Hepatocyte (in vitro differentiated cells): ENCODE measurements around the gene SLC37A1. TPM values are rescaled to one million over a fixed set of nuclear protein-coding genes. Genes with fewer than 3 reads are reported as not detected.
A peak's percentile ranks its signal among the peaks of the same experiment; 100 is the strongest.
"Not testable (repeated sequence)": the region's sequence is repeated elsewhere in the genome, so short reads cannot be mapped to it uniquely, and the experiment has no call there.

Experiments
- DNase-seq: peaks from one replicate; pipeline ENCODE4 v3.0.0-alpha.2; 2016; ENCODE audit warnings: low spot score
- H2AFZ ChIP-seq: fragments of 200-600 bp; sonication (generic); 2 replicates; pipeline ENCODE4 v1.6.0; 2016; ENCODE audit warnings: antibody characterized with exemption, mild to moderate bottlenecking
- H3K27ac ChIP-seq: fragments of 200-600 bp; sonication (generic); 2 replicates; pipeline ENCODE4 v1.5.1; 2016; ENCODE audit warnings: mild to moderate bottlenecking
- H3K27me3 ChIP-seq: fragments of 200-600 bp; sonication (generic); 2 replicates; pipeline ENCODE4 v1.6.1; 2016
- H3K36me3 ChIP-seq: fragments of 200-600 bp; sonication (generic); replicated peaks from 2 replicates; pipeline ENCODE4 v1.5.1; 2016; ENCODE audit warnings: low read depth; ENCODE audit not compliant: insufficient read depth
- H3K4me1 ChIP-seq: fragments of 200-600 bp; sonication (generic); 2 replicates; pipeline ENCODE4 v1.5.1; 2016; ENCODE audit warnings: mild to moderate bottlenecking, moderate library complexity; ENCODE audit not compliant: insufficient read depth
- H3K4me2 ChIP-seq: fragments of 200-600 bp; sonication (generic); 2 replicates; pipeline ENCODE4 v1.6.0; 2016
- H3K4me3 ChIP-seq: fragments of 200-600 bp; sonication (generic); 2 replicates; pipeline ENCODE4 v1.5.1; 2016; ENCODE audit warnings: mild to moderate bottlenecking
- H3K79me2 ChIP-seq: fragments of 200-600 bp; sonication (generic); 2 replicates; pipeline ENCODE4 v1.6.0; 2017; ENCODE audit warnings: mild to moderate bottlenecking
- H3K9me2 ChIP-seq: fragments of 200-600 bp; sonication (generic); replicated peaks from 2 replicates; pipeline ENCODE4 v1.6.0; 2017; ENCODE audit warnings: mild to moderate bottlenecking; ENCODE audit not compliant: insufficient read depth
- H3K9me3 ChIP-seq: fragments of 200-600 bp; sonication (generic); 2 replicates; pipeline ENCODE4 v1.5.1; 2016; ENCODE audit warnings: low read depth, mild to moderate bottlenecking
- H4K20me1 ChIP-seq: fragments of 200-600 bp; sonication (generic); 2 replicates; pipeline ENCODE4 v1.6.0; 2016; ENCODE audit warnings: mild to moderate bottlenecking; ENCODE audit not compliant: insufficient read depth, poor library complexity, severe bottlenecking
- EZH2 ChIP-seq: fragments of 200-600 bp; sonication (generic); IDR thresholded peaks from 2 replicates; pipeline ENCODE4 v1.6.1; 2016; ENCODE audit warnings: antibody characterized with exemption, mild to moderate bottlenecking, borderline replicate concordance
- EZH2phosphoT487 ChIP-seq: fragments of 200-600 bp; sonication (generic); IDR thresholded peaks from one replicate; pipeline ENCODE4 v1.6.1; 2018; ENCODE audit warnings: antibody characterized with exemption, mild to moderate bottlenecking, low read depth, moderate library complexity; ENCODE audit not compliant: unreplicated experiment, severe bottlenecking
- WGBS: methylation state at CpG from one replicate; pipeline ENCODE4 v1.1.6; 2016; ENCODE audit warnings: low lambda C conversion rate; ENCODE audit errors: missing lambda C conversion rate; 5-methylcytosine and 5-hydroxymethylcytosine counted together
- polyA plus RNA-seq: library from polyadenylated mRNA; unstranded; fragments of >200 nt; fragmentation: Nextera tagmentation; extraction: Ambion mirVana; gene quantifications from 2 replicates; pipeline ENCODE4 v1.2.1, GENCODE V29; 2016
- total RNA-seq: library from RNA; depleted of rRNA; stranded (reverse); fragments of >200 nt; gene quantifications from 2 replicates; pipeline ENCODE4 v1.2.3, GENCODE V29; 2014
- TF ChIP-seq, protein P1 (sequence below): fragments of 200-600 bp; sonication (generic); IDR thresholded peaks from 2 replicates; pipeline ENCODE4 v1.5.1; 2016; ENCODE audit warnings: antibody characterized with exemption, mild to moderate bottlenecking; ENCODE audit not compliant: poor library complexity

SLC37A1 gene
- total and polyA plus RNA-seq, 2 experiments from 2014 or later, result 17.9 to 18.5 TPM

DNA sequence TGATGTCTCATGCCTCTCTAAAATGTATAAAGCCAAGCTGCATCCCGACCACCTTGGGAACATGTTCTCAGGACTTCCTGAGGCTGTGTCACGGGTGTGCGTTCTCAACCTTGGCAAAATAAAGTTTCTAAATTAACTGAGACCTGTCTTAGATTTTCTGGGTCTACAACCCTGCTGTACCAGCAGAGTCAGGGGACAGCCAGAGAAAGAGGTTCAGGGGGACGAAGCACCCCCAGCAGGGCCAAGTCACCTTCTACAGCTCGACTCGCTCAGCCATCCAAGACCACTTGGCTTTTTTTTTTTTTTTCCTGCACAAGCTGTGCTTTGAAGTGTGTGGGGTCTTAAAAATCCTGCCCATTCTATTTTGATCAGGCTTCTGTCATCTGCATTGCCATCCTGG is 111.3 kb downstream of the SLC37A1 start:
- DNase-seq, result no peak
- Histone ChIP-seq H3K4me3 (no peak overlapping the region), H3K9me3 (no peaks in the 10 kb centered on the region), H3K27ac (no peak overlapping the region), H3K9me2 (no peaks in the 10 kb centered on the region), H3K4me2 (peak overlapping the region; percentile 55), H3K4me1 (peaks cover 6% of the 10 kb centered on the region), H3K27me3 (no peaks in the 10 kb centered on the region), H2AFZ (no peak overlapping the region), H3K79me2 (no peaks in the 10 kb centered on the region), H4K20me1 (no peaks in the 10 kb centered on the region), H3K36me3 (no peaks in the 10 kb centered on the region)
- WGBS, result 90% methylated on average over 6 of the region's 6 CpGs
- no peak for TF ChIP-seq EZH2
- no peak for TF ChIP-seq EZH2phosphoT487
- TF ChIP-seq, protein P1, sequence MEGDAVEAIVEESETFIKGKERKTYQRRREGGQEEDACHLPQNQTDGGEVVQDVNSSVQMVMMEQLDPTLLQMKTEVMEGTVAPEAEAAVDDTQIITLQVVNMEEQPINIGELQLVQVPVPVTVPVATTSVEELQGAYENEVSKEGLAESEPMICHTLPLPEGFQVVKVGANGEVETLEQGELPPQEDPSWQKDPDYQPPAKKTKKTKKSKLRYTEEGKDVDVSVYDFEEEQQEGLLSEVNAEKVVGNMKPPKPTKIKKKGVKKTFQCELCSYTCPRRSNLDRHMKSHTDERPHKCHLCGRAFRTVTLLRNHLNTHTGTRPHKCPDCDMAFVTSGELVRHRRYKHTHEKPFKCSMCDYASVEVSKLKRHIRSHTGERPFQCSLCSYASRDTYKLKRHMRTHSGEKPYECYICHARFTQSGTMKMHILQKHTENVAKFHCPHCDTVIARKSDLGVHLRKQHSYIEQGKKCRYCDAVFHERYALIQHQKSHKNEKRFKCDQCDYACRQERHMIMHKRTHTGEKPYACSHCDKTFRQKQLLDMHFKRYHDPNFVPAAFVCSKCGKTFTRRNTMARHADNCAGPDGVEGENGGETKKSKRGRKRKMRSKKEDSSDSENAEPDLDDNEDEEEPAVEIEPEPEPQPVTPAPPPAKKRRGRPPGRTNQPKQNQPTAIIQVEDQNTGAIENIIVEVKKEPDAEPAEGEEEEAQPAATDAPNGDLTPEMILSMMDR, result no peak

- no peak overlapping the region for H2AFZ ChIP-seq
- H3K9me3 ChIP-seq, result no peaks in the 10 kb centered on the region
- no peak for TF ChIP-seq EZH2
- TF ChIP-seq, protein P1, result no peak
- no peak for TF ChIP-seq EZH2phosphoT487
- no peak overlapping the region for H3K27ac ChIP-seq
- H3K4me2 ChIP-seq, result no peak overlapping the region
- no peaks in the 10 kb centered on the region for H3K79me2 ChIP-seq
- WGBS, result 94% methylated on average over 14 of the region's 14 CpGs
- H3K27me3 ChIP-seq, result no peaks in the 10 kb centered on the region
- H3K4me1 ChIP-seq, result peaks cover 6% of the 10 kb centered on the region
- H3K9me2 ChIP-seq, result no peaks in the 10 kb centered on the region
- no peak for DNase-seq
- no peak overlapping the region for H3K4me3 ChIP-seq
- H3K36me3 ChIP-seq, result no peaks in the 10 kb centered on the region
- no peaks in the 10 kb centered on the region for H4K20me1 ChIP-seq
Measured at GRCh38 chr21:42626171-42626570, 112.5 kb downstream of the SLC37A1 start.

DNA sequence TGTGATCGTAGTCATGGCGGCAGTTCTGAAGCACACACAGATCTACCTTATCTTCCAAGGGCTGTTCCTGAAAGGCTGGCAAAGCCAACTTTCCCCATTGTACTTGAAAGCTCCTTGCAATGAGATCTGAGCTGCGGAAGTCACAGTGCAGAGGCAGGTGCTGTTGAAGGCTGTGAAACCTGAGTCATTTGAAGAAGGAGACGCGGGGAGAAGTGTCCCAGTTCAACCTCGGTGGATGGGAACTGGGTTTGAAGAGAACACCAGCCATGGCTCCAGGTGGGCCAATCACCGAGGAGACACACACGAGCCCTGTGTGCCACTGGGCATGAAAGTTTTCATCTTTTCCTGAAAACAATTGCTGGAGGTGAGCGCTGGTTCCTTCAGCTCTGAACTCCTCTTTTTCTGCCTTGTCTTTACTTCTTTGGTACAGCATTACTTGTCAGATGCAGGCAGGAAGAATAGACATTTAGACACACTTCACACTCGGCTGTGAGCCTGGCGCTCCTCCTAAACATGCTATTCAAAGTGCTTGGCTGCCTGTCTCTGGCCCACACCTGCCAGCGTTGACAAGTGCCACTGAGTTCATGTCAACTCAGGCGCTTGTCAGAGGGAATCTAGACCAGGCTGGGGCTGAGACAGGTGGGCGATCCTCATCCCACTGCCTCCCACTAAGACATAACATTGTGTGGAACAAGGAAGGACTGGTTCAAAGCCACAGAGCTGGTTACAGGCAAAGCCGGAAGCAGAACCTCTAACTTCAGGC is 114.1 kb downstream of the SLC37A1 start:
- H3K4me1 ChIP-seq, result peaks cover 6% of the 10 kb centered on the region
- 93% methylated on average over 15 of the region's 15 CpGs for WGBS
- no peak overlapping the region for H3K27ac ChIP-seq
- no peaks in the 10 kb centered on the region for H3K79me2 ChIP-seq
- TF ChIP-seq, protein P1, result no peak
- TF ChIP-seq EZH2phosphoT487 (no peak), EZH2 (no peak)
- no peaks in the 10 kb centered on the region for H3K36me3 ChIP-seq
- no peaks in the 10 kb centered on the region for H3K9me3 ChIP-seq
- no peak overlapping the region for H2AFZ ChIP-seq
- no peaks in the 10 kb centered on the region for H3K27me3 ChIP-seq
- no peak overlapping the region for H3K4me3 ChIP-seq
- H4K20me1 ChIP-seq, result no peaks in the 10 kb centered on the region
- no peak for DNase-seq
- no peaks in the 10 kb centered on the region for H3K9me2 ChIP-seq
- H3K4me2 ChIP-seq, result no peak overlapping the region

GRCh38 chr21:42628466-42629061 is 114.9 kb downstream of the SLC37A1 start:
- DNase-seq, H3K27me3 ChIP-seq, H3K4me2 ChIP-seq, H2AFZ ChIP-seq, H3K4me1 ChIP-seq, H3K9me3 ChIP-seq, H3K36me3 ChIP-seq, H3K27ac ChIP-seq, H3K79me2 ChIP-seq, H4K20me1 ChIP-seq, H3K9me2 ChIP-seq, H3K4me3 ChIP-seq: not testable (repeated sequence)
- 92% methylated on average over 2 of the region's 2 CpGs for WGBS
